ENCODE results near the gene SESN1. TPM values are rescaled to one million over a fixed set of nuclear protein-coding genes. Genes with fewer than 3 reads are reported as not detected.

Gene SESN1
- total and polyA plus RNA-seq, 3 donors from 2014 or later = 82.0 to 152 (median 132) TPM

DNA sequence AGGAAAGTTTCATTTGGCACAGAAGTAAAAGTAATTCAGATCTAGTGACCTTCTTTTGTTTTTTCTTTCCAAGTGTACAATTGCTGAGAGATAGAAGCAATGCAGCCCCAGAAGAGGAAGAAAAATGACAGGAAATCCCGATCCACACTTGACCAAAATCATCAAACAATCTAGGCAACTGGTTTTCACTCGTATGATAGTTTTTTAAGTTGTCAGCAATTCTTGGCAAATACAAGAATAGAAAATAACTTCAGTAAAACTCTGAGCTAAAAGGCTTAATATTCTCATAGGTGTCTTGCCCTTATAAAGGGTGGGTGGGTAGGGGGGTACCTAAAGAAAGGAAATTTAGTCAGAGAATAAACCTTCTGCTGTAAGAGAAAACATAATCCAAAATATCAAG lies 36.0 kb downstream of the SESN1 start:
- no peak overlapping the region for H3K4me3 ChIP-seq
- TF ChIP-seq CTCF (IDR thresholded peaks at IDR 0.05) (no peak), POLR2A (IDR thresholded peaks at IDR 0.05) (no peak)
- 40 to 51% methylated on average over 2 of the region's 2 CpGs for WGBS, 2 donors
- H3K4me1 ChIP-seq = peaks cover 41% of the 10 kb centered on the region
- DNase-seq = no peak
- no peaks in the 10 kb centered on the region for H3K36me3 ChIP-seq (ENCODE audit: low read depth, missing control alignments)
- peak overlapping the region; percentile 60 to 68 for H3K27ac ChIP-seq
- H3K27me3 ChIP-seq = no peaks in the 10 kb centered on the region
- intact Hi-C loops (cut with DNase I; ENCODE audit: low total_unique reads) = no loop called here
- no peaks in the 10 kb centered on the region for H3K9me3 ChIP-seq

- Histone ChIP-seq H3K4me1 (peaks cover 34% of the 10 kb centered on the region), H3K27ac (peak overlapping the region; percentile 53 to 68), H3K9me3 (no peaks in the 10 kb centered on the region), H3K27me3 (no peaks in the 10 kb centered on the region), H3K36me3 (ENCODE audit: low read depth, missing control alignments) (no peaks in the 10 kb centered on the region), H3K4me3 (no peak overlapping the region)
- no peak for DNase-seq
- TF ChIP-seq POLR2A (IDR thresholded peaks at IDR 0.05) (no peak), CTCF (IDR thresholded peaks at IDR 0.05) (no peak)
- intact Hi-C loops (cut with DNase I; ENCODE audit: low total_unique reads) = no loop called here
These were observed 38.0 kb downstream of the SESN1 start for GRCh38 chr6:109056661-109057060.

DNA sequence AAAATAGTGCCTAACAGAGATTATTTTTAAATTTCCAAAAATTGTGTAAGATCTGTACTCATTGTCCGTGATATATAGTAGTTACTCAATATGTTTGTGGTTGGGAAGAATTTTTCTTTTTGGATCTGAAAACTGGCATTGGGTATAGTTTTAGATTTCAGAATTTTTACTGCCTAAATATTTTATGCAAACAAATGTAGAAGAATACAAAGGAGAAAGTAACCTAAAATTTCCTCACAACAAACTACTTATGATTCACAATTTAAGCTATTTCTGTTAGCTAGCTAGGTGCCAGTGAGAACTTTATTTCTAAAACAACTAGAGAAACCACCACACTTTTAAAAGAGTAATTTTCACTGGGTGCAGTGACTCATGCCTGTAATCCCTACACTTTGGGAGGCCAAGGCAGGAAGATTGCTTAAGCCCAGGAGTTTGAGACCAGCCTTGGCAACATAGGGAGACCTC lies 38.8 kb downstream of the SESN1 start:
- no peak for DNase-seq
- Histone ChIP-seq H3K4me3 (no peak overlapping the region), H3K27me3 (no peaks in the 10 kb centered on the region), H3K27ac (peak overlapping the region; percentile 53 to 68), H3K4me1 (peaks cover 38% of the 10 kb centered on the region), H3K36me3 (ENCODE audit: low read depth, missing control alignments) (no peaks in the 10 kb centered on the region), H3K9me3 (no peaks in the 10 kb centered on the region)
- TF ChIP-seq POLR2A (IDR thresholded peaks at IDR 0.05) (no peak), CTCF (IDR thresholded peaks at IDR 0.05) (no peak)
- intact Hi-C loops (cut with DNase I; ENCODE audit: low total_unique reads) = no loop called here
- 82 to 94% methylated on average over 1 of the region's 1 CpG for WGBS, 2 donors

GRCh38 chr6:109053336-109053735 lies 41.3 kb downstream of the SESN1 start:
- 79 to 90% methylated on average over 2 of the region's 2 CpGs for WGBS, 2 donors
- H3K27me3 ChIP-seq = no peaks in the 10 kb centered on the region
- DNase-seq = no peak
- peaks cover 31% of the 10 kb centered on the region for H3K4me1 ChIP-seq
- peak overlapping the region; percentile 1 to 40 for H3K27ac ChIP-seq
- no peak overlapping the region for H3K4me3 ChIP-seq
- no peaks in the 10 kb centered on the region for H3K36me3 ChIP-seq (ENCODE audit: low read depth, missing control alignments)
- intact Hi-C loops (cut with DNase I; ENCODE audit: low total_unique reads) = no loop called here
- TF ChIP-seq CTCF (IDR thresholded peaks at IDR 0.05) (no peak), POLR2A (IDR thresholded peaks at IDR 0.05) (no peak)
- no peaks in the 10 kb centered on the region for H3K9me3 ChIP-seq

- Histone ChIP-seq H3K4me1 (peaks cover 35% of the 10 kb centered on the region), H3K36me3 (ENCODE audit: low read depth, missing control alignments) (no peaks in the 10 kb centered on the region), H3K27ac (peak overlapping the region; percentile 1 to 40), H3K9me3 (no peaks in the 10 kb centered on the region), H3K27me3 (no peaks in the 10 kb centered on the region), H3K4me3 (no peak overlapping the region)
- no peak for DNase-seq
- TF ChIP-seq POLR2A (IDR thresholded peaks at IDR 0.05) = no peak
- TF ChIP-seq CTCF (IDR thresholded peaks at IDR 0.05) = no peak
- intact Hi-C loops (cut with DNase I; ENCODE audit: low total_unique reads) = no loop called here
- 86 to 94% methylated on average over 4 of the region's 4 CpGs for WGBS, 2 donors
These were observed 41.8 kb downstream of the SESN1 start for GRCh38 chr6:109052852-109053251.
